HEK293 (cell line): ENCODE data around the gene ZNF35.

Experiments used
- ZFHX2 ChIP-seq: fragments of 450-650 bp; formaldehyde crosslinking; conservative IDR thresholded peaks from 2 replicates; pipeline ENCODE4 v1.5.1; 2016; ENCODE audit warnings: missing biosample characterization, missing genetic modification characterization
- ZNF10 ChIP-seq: fragments of 450-650 bp; formaldehyde crosslinking; IDR thresholded peaks from 2 replicates; pipeline ENCODE4 v1.5.1; 2017; ENCODE audit warnings: missing biosample characterization, missing genetic modification characterization
- ZNF24 ChIP-seq: fragments of 450-650 bp; formaldehyde crosslinking; IDR thresholded peaks from 2 replicates; pipeline ENCODE4 v1.5.1; 2016; ENCODE audit warnings: missing biosample characterization, missing genetic modification characterization
- ZNF274 ChIP-seq, 2 experiments: fragments of 200-500 bp in 1 of 2; fragments of 450-650 bp in 1 of 2; sonication (Bioruptor generic) in 1 of 2; formaldehyde crosslinking in 1 of 2; IDR thresholded peaks; 2 replicates each; pipeline versions ENCODE4 v1.5.1 to v1.6.1; 2014 to 2016; ENCODE audit warnings: borderline replicate concordance in 1 of 2, inconsistent platforms in 1 of 2, low read length in 1 of 2, missing biosample characterization in 1 of 2, missing genetic modification characterization in 1 of 2
- ZNF366 ChIP-seq: fragments of 450-650 bp; formaldehyde crosslinking; conservative IDR thresholded peaks from 2 replicates; pipeline ENCODE4 v1.5.1; 2016; ENCODE audit warnings: missing biosample characterization, missing genetic modification characterization
- ZNF510 ChIP-seq: fragments of 450-650 bp; formaldehyde crosslinking; IDR thresholded peaks from 2 replicates; pipeline ENCODE4 v1.5.1; 2018; ENCODE audit warnings: mild to moderate bottlenecking, missing genetic modification characterization, missing biosample characterization; ENCODE audit not compliant: insufficient replicate concordance
- ZNF768 ChIP-seq: fragments of 450-650 bp; formaldehyde crosslinking; IDR thresholded peaks from 2 replicates; pipeline ENCODE4 v1.5.1; 2018; ENCODE audit warnings: missing biosample characterization, mild to moderate bottlenecking, missing genetic modification characterization
- TF ChIP-seq, protein P1 (sequence below): fragments of 450-650 bp; formaldehyde crosslinking; IDR thresholded peaks from 2 replicates; pipeline ENCODE4 v1.5.1; 2016; ENCODE audit warnings: missing biosample characterization, missing genetic modification characterization, low read depth
- TF ChIP-seq, protein P2 (sequence below): fragments of 450-650 bp; formaldehyde crosslinking; IDR thresholded peaks from 2 replicates; pipeline ENCODE4 v1.5.1; 2016; ENCODE audit warnings: missing biosample characterization, missing genetic modification characterization

GRCh38 chr3:44643024-44643423, 5.5 kb upstream of the ZNF35 start:
- TF ChIP-seq ZNF274 (IDR thresholded peaks at IDR 0.05; ENCODE audit: low read length) (no peak), ZNF274 (tag by site-specific recombination; IDR thresholded peaks at IDR 0.05; ENCODE audit: borderline replicate concordance) (no peak), ZNF366 (no peak), ZFHX2 (tag by site-specific recombination) (no peak), ZNF768 (no peak), ZNF24 (tag by site-specific recombination) (no peak), ZNF10 (tag by site-specific recombination) (no peak), ZNF510 (tag by site-specific recombination) (no peak)
- TF ChIP-seq, protein P1, sequence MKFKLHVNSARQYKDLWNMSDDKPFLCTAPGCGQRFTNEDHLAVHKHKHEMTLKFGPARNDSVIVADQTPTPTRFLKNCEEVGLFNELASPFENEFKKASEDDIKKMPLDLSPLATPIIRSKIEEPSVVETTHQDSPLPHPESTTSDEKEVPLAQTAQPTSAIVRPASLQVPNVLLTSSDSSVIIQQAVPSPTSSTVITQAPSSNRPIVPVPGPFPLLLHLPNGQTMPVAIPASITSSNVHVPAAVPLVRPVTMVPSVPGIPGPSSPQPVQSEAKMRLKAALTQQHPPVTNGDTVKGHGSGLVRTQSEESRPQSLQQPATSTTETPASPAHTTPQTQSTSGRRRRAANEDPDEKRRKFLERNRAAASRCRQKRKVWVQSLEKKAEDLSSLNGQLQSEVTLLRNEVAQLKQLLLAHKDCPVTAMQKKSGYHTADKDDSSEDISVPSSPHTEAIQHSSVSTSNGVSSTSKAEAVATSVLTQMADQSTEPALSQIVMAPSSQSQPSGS, result no peak
- TF ChIP-seq, protein P2, sequence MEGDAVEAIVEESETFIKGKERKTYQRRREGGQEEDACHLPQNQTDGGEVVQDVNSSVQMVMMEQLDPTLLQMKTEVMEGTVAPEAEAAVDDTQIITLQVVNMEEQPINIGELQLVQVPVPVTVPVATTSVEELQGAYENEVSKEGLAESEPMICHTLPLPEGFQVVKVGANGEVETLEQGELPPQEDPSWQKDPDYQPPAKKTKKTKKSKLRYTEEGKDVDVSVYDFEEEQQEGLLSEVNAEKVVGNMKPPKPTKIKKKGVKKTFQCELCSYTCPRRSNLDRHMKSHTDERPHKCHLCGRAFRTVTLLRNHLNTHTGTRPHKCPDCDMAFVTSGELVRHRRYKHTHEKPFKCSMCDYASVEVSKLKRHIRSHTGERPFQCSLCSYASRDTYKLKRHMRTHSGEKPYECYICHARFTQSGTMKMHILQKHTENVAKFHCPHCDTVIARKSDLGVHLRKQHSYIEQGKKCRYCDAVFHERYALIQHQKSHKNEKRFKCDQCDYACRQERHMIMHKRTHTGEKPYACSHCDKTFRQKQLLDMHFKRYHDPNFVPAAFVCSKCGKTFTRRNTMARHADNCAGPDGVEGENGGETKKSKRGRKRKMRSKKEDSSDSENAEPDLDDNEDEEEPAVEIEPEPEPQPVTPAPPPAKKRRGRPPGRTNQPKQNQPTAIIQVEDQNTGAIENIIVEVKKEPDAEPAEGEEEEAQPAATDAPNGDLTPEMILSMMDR (tag by site-specific recombination), result no peak
